Esophagus squamous epithelium (tissue), 5 donors: ENCODE results near the gene EVA1C. TPM values are rescaled to one million over a fixed set of nuclear protein-coding genes. Genes with fewer than 3 reads are reported as not detected.
A peak's percentile ranks its signal among the peaks of the same experiment; 100 is the strongest.

ENCODE experiments used
- DNase-seq: peaks from one replicate; lab custom pipeline; 2025; lab: John Stamatoyannopoulos, UW
- H3K27ac ChIP-seq, 4 donors: fragments of 200-600 bp; sonication (generic); one replicate each; pipeline ENCODE4 v1.5.1; 2016 to 2019; ENCODE audit warnings: mild to moderate bottlenecking in 1 of 4
- H3K27me3 ChIP-seq, 4 donors: fragments of 200-600 bp; sonication (generic); 1 replicate in 3 of 4; 2 replicates in 1 of 4; pipeline versions ENCODE4 v1.5.1 to v1.6.0; 2017 to 2021; ENCODE audit warnings: antibody characterized with exemption in 1 of 4
- H3K36me3 ChIP-seq, 3 donors: fragments of 200-600 bp; sonication (generic); one replicate each; pipeline ENCODE4 v1.5.1; 2016 to 2019
- H3K4me1 ChIP-seq, 3 donors: fragments of 200-600 bp; sonication (generic); one replicate each; pipeline ENCODE4 v1.5.1; 2017 to 2019
- H3K4me3 ChIP-seq, 4 donors: fragments of 200-600 bp; sonication (generic); 1 replicate in 3 of 4; 2 replicates in 1 of 4; pipeline ENCODE4 v1.5.1; 2016 to 2019; ENCODE audit warnings: mild to moderate bottlenecking in 2 of 4, moderate library complexity in 1 of 4
- H3K9me3 ChIP-seq, 3 donors: fragments of 200-600 bp; sonication (generic); one replicate each; pipeline ENCODE4 v1.5.1; 2016 to 2019
- CTCF ChIP-seq, 6 experiments: fragments of 450-650 bp in 4 of 6; fragments of 200-600 bp in 2 of 6; sonication (generic) in 2 of 6; IDR thresholded peaks; one replicate each; pipeline ENCODE4 v1.5.1; 2016 to 2019; ENCODE audit warnings: antibody characterized with exemption in 6 of 6, mild to moderate bottlenecking in 4 of 6, moderate library complexity in 4 of 6
- POLR2A ChIP-seq, 4 donors: fragments of 450-650 bp; IDR thresholded peaks; one replicate each; pipeline ENCODE4 v1.6.1; 2017; ENCODE audit warnings: antibody characterized with exemption in 4 of 4, mild to moderate bottlenecking in 4 of 4, moderate library complexity in 3 of 4
- WGBS, 2 donors: methylation state at CpG; one replicate each; pipeline ENCODE4 v1.1.5; 2018; 5-methylcytosine and 5-hydroxymethylcytosine counted together
- intact Hi-C: fragments of 100-400 bp; cut with DNase I; formaldehyde crosslinking; loops from one replicate; pipeline ENCODE4 v1.15.0; 2022
- total RNA-seq, 4 donors: library from RNA; depleted of rRNA; stranded (reverse); fragments of >200 nt; gene quantifications; one replicate each; pipeline ENCODE4 v1.1.0, GENCODE V29; 2016
- donor health status: DM: yes; HTN: yes; CAD: no.

EVA1C gene
- total RNA-seq, 4 donors from 2014 or later, result 12.7 to 39.9 (median 24.4) TPM

GRCh38 chr21:32470206-32470605 is 57.7 kb downstream of the EVA1C start:
- Histone ChIP-seq H3K36me3 (peaks cover 0 to 87% (median 20%) of the 10 kb centered on the region in 3 donors), H3K4me3 (no peak overlapping the region), H3K27me3 (no peaks in the 10 kb centered on the region), H3K27ac (no peak overlapping the region), H3K4me1 (peaks cover 8 to 23% (median 9%) of the 10 kb centered on the region in 3 donors), H3K9me3 (no peaks in the 10 kb centered on the region)
- WGBS, 2 donors, result 72 to 84% methylated on average over 9 of the region's 9 CpGs
- TF ChIP-seq CTCF (IDR thresholded peaks at IDR 0.05) (no peak), POLR2A (IDR thresholded peaks at IDR 0.05) (no peak)
- intact Hi-C loops, result no loop called here
- no peak for DNase-seq

- 82 to 85% methylated on average over 16 to 17 of the region's 17 CpGs for WGBS, 2 donors
- Histone ChIP-seq H3K27me3 (no peaks in the 10 kb centered on the region), H3K4me1 (peaks cover 13 to 46% (median 14%) of the 10 kb centered on the region in 3 donors), H3K4me3 (no peak overlapping the region), H3K36me3 (peaks cover 0 to 73% (median 20%) of the 10 kb centered on the region in 3 donors), H3K9me3 (no peaks in the 10 kb centered on the region), H3K27ac (no peak overlapping the region)
- no peak for TF ChIP-seq POLR2A (IDR thresholded peaks at IDR 0.05)
- no peak for TF ChIP-seq CTCF (IDR thresholded peaks at IDR 0.05)
- no peak for DNase-seq
- intact Hi-C loops, result no loop called here
Observed at GRCh38 chr21:32472890-32473765, 60.6 kb downstream of the EVA1C start.

GRCh38 chr21:32474179-32475059 is 61.9 kb downstream of the EVA1C start:
- intact Hi-C loops, result no loop called here
- WGBS, 2 donors, result 55 to 74% methylated on average over 13 to 14 of the region's 15 CpGs
- no peak for DNase-seq

GRCh38 chr21:32475162-32475812 is 62.8 kb downstream of the EVA1C start:
- no peaks in the 10 kb centered on the region for H3K27me3 ChIP-seq
- DNase-seq, result no peak
- H3K4me1 ChIP-seq, result peaks cover 13 to 51% (median 14%) of the 10 kb centered on the region in 3 donors
- H3K27ac ChIP-seq, result peak overlapping the region in 3 of 4 donors; percentile 49 to 62 (median 51)
- 27 to 34% methylated on average over 9 of the region's 9 CpGs for WGBS, 2 donors
- TF ChIP-seq CTCF (IDR thresholded peaks at IDR 0.05) (no peak), POLR2A (IDR thresholded peaks at IDR 0.05) (no peak)
- H3K4me3 ChIP-seq, result no peak overlapping the region
- H3K36me3 ChIP-seq, result peaks cover 0 to 51% (median 10%) of the 10 kb centered on the region in 3 donors
- no peaks in the 10 kb centered on the region for H3K9me3 ChIP-seq
- intact Hi-C loops, result no loop called here

More at GRCh38 chr21:32474179-32475059, 61.9 kb downstream of the EVA1C start:
- no peak for TF ChIP-seq CTCF (IDR thresholded peaks at IDR 0.05)
- no peak for TF ChIP-seq POLR2A (IDR thresholded peaks at IDR 0.05)
- Histone ChIP-seq H3K9me3 (no peaks in the 10 kb centered on the region), H3K27ac (peak overlapping the region in 3 of 4 donors; percentile 49 to 52 (median 51)), H3K27me3 (no peaks in the 10 kb centered on the region), H3K4me1 (peaks cover 13 to 49% (median 14%) of the 10 kb centered on the region in 3 donors), H3K4me3 (no peak overlapping the region), H3K36me3 (peaks cover 0 to 60% (median 13%) of the 10 kb centered on the region in 3 donors)
